ENCODE data around the gene AP2B1. TPM values are rescaled to one million over a fixed set of nuclear protein-coding genes. Genes with fewer than 3 reads are reported as not detected.

Gene AP2B1
- total RNA-seq, result 145 TPM
- long read RNA-seq, full-length matches to known transcripts, result 11 of 38 reads
- long read RNA-seq, partial matches to known transcripts, result 18 of 38 reads
- long read RNA-seq, other reads (novel, unspliced or antisense), result 9 of 38 reads

DNA sequence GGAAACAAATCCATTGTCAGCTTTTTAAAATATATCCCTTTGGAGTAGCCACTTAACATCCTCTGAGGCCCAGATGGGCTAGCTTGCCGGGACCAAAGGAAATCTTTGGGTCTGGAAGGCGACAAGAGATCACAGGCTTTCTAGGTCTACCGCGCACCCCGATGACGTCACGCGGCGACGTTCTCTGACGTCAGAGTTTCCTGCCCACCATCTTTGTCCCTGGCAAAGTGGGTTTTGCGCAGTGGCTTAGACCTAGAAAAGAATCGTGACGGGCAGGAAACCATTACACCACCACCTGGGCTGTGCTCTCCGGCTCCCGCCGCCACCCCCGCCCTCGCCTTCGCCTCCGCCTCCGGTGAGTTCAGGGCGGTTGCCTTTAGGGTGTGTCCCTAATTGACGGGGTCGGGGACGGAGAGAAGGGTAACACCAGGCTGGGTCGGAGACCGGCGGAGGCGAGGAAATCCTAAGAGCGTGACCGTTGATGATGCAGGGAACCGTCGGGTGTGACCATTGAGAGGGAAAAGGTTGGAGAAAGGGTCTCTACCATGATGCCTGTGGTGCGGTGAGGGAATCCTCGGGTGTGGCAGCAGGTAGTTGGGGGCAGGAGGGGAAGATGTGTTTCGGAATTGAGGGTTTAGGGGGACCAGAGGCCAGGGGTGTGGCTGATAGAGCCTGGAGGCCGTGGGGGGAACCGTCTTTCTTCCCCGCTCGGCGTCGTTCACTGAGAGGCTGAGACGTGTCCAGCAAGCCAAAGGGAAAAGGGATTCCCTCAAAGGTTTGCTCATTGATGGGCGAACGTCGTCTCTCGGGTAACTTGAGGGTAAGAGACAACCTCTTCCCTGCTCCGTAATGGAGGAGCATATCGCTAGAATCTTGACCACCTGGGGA lies at the start of gene AP2B1:
TSS of gene AP2B1 (plus strand) at position 249 of the 888 bp plus-strand sequence. CDS start 6,709 bp downstream, outside the sequence.
- Histone ChIP-seq H3K4me3 (peak within 1 kb of the TSS; percentile 66), H3K9me3 (no peaks in the 10 kb centered on the region), H3K27me3 (ENCODE audit: low read depth) (no peaks in the 10 kb centered on the region), H3K36me3 (no peaks in the 10 kb centered on the region), H3K4me1 (peaks cover 27% of the 10 kb centered on the region), H3K27ac (peak within 1 kb of the TSS; percentile 90)
- TF ChIP-seq, protein P1, sequence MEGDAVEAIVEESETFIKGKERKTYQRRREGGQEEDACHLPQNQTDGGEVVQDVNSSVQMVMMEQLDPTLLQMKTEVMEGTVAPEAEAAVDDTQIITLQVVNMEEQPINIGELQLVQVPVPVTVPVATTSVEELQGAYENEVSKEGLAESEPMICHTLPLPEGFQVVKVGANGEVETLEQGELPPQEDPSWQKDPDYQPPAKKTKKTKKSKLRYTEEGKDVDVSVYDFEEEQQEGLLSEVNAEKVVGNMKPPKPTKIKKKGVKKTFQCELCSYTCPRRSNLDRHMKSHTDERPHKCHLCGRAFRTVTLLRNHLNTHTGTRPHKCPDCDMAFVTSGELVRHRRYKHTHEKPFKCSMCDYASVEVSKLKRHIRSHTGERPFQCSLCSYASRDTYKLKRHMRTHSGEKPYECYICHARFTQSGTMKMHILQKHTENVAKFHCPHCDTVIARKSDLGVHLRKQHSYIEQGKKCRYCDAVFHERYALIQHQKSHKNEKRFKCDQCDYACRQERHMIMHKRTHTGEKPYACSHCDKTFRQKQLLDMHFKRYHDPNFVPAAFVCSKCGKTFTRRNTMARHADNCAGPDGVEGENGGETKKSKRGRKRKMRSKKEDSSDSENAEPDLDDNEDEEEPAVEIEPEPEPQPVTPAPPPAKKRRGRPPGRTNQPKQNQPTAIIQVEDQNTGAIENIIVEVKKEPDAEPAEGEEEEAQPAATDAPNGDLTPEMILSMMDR (IDR thresholded peaks at IDR 0.05), result no peak
- DNase-seq (peak; percentile 93), ATAC-seq (peak; percentile 97)
- intact Hi-C loops (cut with DNase I), result no loop called here

DNA sequence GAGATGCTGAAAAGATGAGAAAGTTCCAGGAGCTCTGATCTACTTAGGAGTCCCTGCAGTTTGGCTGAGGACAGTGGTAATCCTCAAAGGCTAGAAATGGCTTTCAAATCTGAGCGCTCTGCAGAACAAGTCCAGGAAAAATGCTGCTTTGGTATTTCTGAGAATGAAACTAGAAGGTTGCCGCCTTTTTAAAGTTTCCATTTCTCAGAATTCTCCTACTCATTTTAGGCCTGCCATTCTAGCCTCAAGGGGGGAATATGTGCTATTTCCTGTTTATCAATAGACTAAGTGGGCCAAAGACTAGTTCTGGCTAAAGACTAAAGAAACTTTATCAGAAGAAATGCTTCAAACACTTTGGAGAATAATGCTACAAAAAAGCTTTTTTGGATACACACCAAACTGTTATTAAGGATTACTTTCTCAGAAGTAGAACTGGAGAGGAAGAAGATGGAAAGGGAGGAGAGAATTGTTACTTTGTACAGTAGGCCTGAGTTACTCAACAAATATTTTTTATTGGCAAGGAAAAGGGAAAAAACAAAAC lies 49.5 kb upstream of the AP2B1 start, which contains the start of gene SLFN12L:
TSS of gene SLFN12L (minus strand) at position 78 of the 541 bp plus-strand sequence. CDS start 15,314 bp downstream, outside the sequence.
- DNase-seq (no peak), ATAC-seq (peak; percentile 34 to 35)
- no peaks in the 10 kb centered on the region for H3K27me3 ChIP-seq (ENCODE audit: low read depth)
- peak within 1 kb of the TSS; percentile 50 for H3K27ac ChIP-seq
- H3K9me3 ChIP-seq, result no peaks in the 10 kb centered on the region
- intact Hi-C loops (cut with DNase I), result loop anchor here (10.0 kb wide), 1 partner anchor 223 kb away; no protein-coding TSS in a partner anchor
- H3K4me3 ChIP-seq, result peak within 1 kb of the TSS; percentile 36
- H3K4me1 ChIP-seq, result peaks cover 54% of the 10 kb centered on the region
- no peaks in the 10 kb centered on the region for H3K36me3 ChIP-seq
- TF ChIP-seq, protein P1 (IDR thresholded peaks at IDR 0.05), result no peak

DNA sequence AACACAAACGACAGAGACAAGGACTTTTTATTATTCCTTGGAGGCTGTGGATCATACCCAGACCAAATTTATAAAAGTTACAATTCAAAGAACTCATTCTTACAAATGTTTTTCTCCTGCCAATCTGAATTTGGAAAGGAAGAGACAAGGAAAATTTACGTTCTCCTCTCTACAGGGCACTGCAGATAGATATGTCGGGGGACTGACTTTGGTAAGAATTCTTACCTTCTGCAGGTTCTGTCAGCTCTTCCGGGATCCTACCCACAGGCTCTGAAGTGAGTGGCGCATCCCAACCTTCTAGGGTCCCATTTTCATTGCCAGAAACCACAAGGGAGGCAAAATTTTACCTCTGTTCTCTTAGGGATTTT lies 47.5 kb upstream of the AP2B1 start:
- Histone ChIP-seq H3K4me3 (peak overlapping the region; percentile 25), H3K27me3 (ENCODE audit: low read depth) (no peaks in the 10 kb centered on the region), H3K27ac (peak overlapping the region; percentile 44), H3K36me3 (no peaks in the 10 kb centered on the region), H3K4me1 (peaks cover 55% of the 10 kb centered on the region), H3K9me3 (no peaks in the 10 kb centered on the region)
- DNase-seq (no peak), ATAC-seq (no peak)
- intact Hi-C loops (cut with DNase I), result loop anchor here (10.0 kb wide), 1 partner anchor 225 kb away; no protein-coding TSS in a partner anchor
- TF ChIP-seq, protein P1 (IDR thresholded peaks at IDR 0.05), result peak; percentile 14

DNA sequence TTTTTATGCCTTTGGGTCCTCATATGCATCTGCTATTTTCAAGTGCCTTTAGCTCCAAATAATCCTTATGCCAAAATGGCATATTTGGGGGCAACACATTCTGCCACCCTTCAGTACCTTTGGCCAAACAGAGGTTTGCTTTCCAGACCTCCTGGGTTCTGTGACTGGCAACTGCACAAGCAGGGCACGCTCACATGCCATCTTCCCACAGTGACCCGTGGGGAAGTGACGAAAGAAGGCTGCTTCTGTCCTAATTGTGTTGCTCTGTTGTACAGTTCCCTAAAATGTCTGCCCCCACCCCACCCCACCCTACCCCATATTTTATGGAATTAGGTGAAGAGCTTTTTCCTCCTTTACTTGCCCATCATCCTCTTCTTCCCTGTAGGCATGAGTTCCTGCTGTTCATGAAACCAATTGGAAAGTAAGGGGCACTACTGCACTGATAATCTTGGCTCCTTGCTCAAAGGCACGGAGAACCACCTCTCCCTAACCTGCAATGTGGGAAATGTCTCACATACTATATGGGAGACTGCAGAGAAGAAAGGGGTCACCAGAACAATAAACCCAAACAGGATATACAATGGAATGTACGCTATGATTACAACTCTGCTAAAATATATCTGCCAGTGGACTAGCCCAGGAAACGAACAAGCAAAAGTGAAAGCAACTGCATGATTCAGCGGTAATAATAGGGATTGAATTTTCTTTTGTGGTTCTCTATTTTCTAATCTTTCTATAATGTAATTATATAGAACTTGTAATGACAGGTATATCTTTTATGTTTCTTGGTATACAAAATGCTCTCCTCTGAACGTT lies 46.3 kb upstream of the AP2B1 start:
- TF ChIP-seq, protein P1 (IDR thresholded peaks at IDR 0.05), result no peak
- Histone ChIP-seq H3K27me3 (ENCODE audit: low read depth) (no peaks in the 10 kb centered on the region), H3K4me1 (peaks cover 55% of the 10 kb centered on the region), H3K4me3 (peak overlapping the region; percentile 47), H3K9me3 (no peaks in the 10 kb centered on the region), H3K36me3 (no peaks in the 10 kb centered on the region), H3K27ac (peak overlapping the region; percentile 84)
- ATAC-seq (peak; percentile 78 to 80), DNase-seq (peak; percentile 69)
- intact Hi-C loops (cut with DNase I), result no loop called here

DNA sequence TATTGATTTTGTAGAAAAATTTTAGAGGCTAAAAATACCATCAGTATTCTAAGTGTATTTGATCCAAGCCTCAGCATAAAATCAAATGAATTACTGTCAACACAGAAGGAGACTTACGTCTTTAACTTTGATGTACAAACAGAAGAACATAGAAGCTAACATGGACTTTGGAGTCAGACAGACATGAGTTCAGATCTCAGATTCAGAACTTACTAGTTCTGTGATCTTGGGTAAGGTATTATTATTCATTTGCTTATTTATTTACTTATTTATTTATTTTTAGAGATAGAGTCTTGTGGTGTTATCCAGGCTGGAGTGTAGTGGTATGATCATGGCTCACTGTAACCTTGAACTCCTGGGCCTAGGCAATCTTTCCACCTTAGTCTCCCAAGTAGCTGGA lies 45.7 kb upstream of the AP2B1 start:
- ATAC-seq, result no peak
- H3K27ac ChIP-seq, result peak overlapping the region; percentile 84
- no peaks in the 10 kb centered on the region for H3K9me3 ChIP-seq
- intact Hi-C loops (cut with DNase I), result no loop called here
- TF ChIP-seq, protein P1 (IDR thresholded peaks at IDR 0.05), result no peak
- no peaks in the 10 kb centered on the region for H3K27me3 ChIP-seq (ENCODE audit: low read depth)
- H3K4me1 ChIP-seq, result peaks cover 54% of the 10 kb centered on the region
- no peak for DNase-seq
- H3K4me3 ChIP-seq, result peak overlapping the region; percentile 47
- no peaks in the 10 kb centered on the region for H3K36me3 ChIP-seq

Data from lower lobe of right lung (tissue), 2 donors.